HG03045 (cell line): ENCODE results near the gene SFTPB.
"Not testable (repeated sequence)": the region's sequence is repeated elsewhere in the genome, so short reads cannot be mapped to it uniquely, and the experiment has no call there.

Source experiments
- ATAC-seq: cut with Tn5 transposase; IDR thresholded peaks from one replicate; pipeline ENCODE4 v1.9.1; 2021; ENCODE audit warnings: mild to moderate bottlenecking, moderate library complexity; ENCODE audit not compliant: unreplicated experiment

Gene SFTPB

GRCh38 chr2:85678794-85679672 is 11.0 kb upstream of the SFTPB start:
- peak; percentile 80 for ATAC-seq

GRCh38 chr2:85678377-85678776 is 10.4 kb upstream of the SFTPB start:
- ATAC-seq: no peak

GRCh38 chr2:85675866-85676548 is 8.0 kb upstream of the SFTPB start:
- ATAC-seq: no peak

GRCh38 chr2:85675427-85675826 is 7.4 kb upstream of the SFTPB start:
- ATAC-seq: no peak

- ATAC-seq: no peak
These were observed 6.4 kb upstream of the SFTPB start for GRCh38 chr2:85674417-85674816.

GRCh38 chr2:85673716-85674375 is 5.8 kb upstream of the SFTPB start:
- no peak for ATAC-seq

- ATAC-seq: no peak
These were observed 4.5 kb upstream of the SFTPB start for GRCh38 chr2:85672456-85672855.

GRCh38 chr2:85670416-85670815 is 2.4 kb upstream of the SFTPB start:
- not testable (repeated sequence) for ATAC-seq

- peak; percentile 60 for ATAC-seq
These were observed 1.6 kb upstream of the SFTPB start for GRCh38 chr2:85669549-85669948.

GRCh38 chr2:85668857-85669142 is 801 bp upstream of the SFTPB start:
- ATAC-seq: no peak

GRCh38 chr2:85667561-85668008 is 414 bp downstream of the SFTPB start:
- ATAC-seq: no peak

- no peak for ATAC-seq
These were observed 1.3 kb downstream of the SFTPB start for GRCh38 chr2:85666435-85667316.

GRCh38 chr2:85666016-85666415 is 2.0 kb downstream of the SFTPB start:
- ATAC-seq: no peak

GRCh38 chr2:85665264-85665937 is 2.6 kb downstream of the SFTPB start:
- no peak for ATAC-seq

- ATAC-seq: no peak
These were observed 4.1 kb downstream of the SFTPB start for GRCh38 chr2:85663594-85664565.

GRCh38 chr2:85662899-85663593 is 5.0 kb downstream of the SFTPB start:
- ATAC-seq: no peak

GRCh38 chr2:85661139-85661858 is 6.7 kb downstream of the SFTPB start:
- no peak for ATAC-seq

GRCh38 chr2:85660725-85661124 is 7.3 kb downstream of the SFTPB start:
- no peak for ATAC-seq
